Stimulated activated CD8-positive, alpha-beta memory T cell treated with anti-CD3 and anti-CD28 coated beads, Interleukin-4, amount 100 ng/mL, for 1 hour (primary cell): ENCODE results near the gene MAGI2.

Source experiments
- DNase-seq, 2 donors: peaks; one replicate each; pipeline ENCODE4 v3.0.0-alpha.2; 2020; ENCODE audit warnings: low read depth in 2 of 2, low spot score in 1 of 2

MAGI2 gene

GRCh38 chr7:79307376-79307775, 146.1 kb downstream of the MAGI2 start:
- no peak for DNase-seq

- no peak for DNase-seq
Observed at GRCh38 chr7:79304711-79305110, 148.8 kb downstream of the MAGI2 start.

DNA sequence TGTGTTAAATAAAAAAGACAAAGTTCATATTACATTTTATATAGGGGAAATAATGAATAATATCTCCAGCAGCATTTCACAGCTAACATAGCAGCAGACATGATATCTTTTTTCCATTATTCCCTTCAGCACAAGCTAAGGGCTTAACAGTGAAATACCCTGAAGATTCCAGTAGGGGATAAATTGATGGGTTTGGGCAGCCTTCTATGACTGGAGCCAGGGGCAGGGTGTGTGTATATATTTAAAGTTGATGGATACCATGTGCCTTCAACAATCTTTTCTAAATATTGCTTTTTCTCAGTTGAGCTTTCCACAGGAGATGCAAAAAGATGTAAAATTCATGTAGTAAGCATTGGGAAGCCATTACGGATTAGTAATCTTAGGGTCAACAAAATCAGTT, 151.2 kb downstream of the MAGI2 start:
- DNase-seq, result no peak

DNA sequence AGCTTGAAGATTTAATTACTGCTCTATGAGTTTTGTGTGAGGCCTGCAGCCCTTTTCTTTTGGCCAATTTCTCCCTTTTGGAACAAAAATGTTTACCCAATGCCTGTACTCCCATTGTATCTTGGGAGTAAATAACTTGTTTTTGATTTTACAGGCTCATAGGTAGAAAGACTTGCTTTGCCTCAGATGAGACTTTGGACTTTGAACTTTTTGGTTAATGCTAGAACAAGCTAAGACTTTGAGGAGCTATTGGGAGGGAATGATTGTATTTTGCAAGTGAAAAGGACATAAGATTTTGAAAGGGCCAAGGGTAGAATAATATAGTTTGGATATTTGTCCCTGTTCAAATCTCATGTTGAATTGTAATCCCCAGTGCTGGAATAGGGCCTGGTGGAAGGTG, 152.0 kb downstream of the MAGI2 start:
- DNase-seq, result no peak

DNA sequence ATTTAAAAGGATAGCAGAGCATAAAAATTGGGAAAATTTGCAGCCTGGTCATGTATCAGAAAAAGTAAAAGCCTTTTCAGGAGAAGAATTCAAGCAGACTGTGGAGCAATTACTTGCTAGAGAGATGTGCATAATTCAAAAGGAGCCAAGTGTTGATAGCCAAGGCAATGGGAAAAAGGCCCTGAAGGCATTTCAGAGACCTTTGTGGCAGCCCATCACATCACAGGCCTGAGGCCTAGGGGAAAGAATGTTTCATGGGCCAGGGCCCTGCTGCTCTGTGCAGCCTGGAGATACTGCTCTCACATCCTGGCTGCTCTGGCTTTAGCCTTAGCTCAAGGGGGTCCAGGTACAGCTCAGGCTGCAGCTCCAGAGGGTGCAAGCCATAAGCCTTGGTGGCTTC, 152.9 kb downstream of the MAGI2 start:
- no peak for DNase-seq

- no peak for DNase-seq
Observed at GRCh38 chr7:79298145-79298760, 155.2 kb downstream of the MAGI2 start.

DNA sequence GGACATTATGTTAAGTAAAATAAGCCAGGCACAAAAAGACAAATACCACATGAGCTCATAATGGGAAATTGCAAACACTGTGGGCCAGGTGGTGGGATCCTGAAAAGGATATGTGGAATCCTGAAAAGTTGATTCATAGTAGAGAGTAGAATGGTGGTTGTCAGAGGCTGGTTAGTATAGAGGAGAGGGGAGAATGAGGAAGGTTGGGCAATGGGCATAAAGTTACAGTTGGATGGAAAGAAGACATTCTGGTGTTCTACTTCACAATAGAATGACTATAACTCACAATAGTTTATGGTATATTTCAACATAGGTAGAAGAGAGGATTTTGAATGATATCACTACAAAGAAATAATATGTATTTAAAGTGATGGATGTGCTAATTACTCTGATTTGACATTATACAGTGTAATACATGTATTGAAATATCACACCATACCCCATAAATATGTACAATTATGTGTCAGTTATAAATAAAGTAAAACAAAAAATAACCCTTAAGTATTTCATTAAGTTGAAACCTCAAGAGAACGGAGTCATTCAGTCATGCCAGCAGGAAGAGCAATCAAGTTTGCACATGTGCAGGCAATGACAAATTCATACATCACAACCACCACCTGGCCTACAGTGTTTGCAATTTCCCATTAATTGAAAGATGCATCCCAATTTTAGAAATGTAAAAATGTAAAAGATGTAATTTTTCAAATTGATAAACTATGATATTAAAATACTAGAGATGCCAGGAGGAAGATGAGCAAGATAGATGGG, 156.7 kb downstream of the MAGI2 start:
- DNase-seq, result no peak

GRCh38 chr7:79293655-79294142, 159.8 kb downstream of the MAGI2 start:
- DNase-seq, result no peak

- no peak for DNase-seq
Observed at GRCh38 chr7:79292834-79293233, 160.6 kb downstream of the MAGI2 start.

DNA sequence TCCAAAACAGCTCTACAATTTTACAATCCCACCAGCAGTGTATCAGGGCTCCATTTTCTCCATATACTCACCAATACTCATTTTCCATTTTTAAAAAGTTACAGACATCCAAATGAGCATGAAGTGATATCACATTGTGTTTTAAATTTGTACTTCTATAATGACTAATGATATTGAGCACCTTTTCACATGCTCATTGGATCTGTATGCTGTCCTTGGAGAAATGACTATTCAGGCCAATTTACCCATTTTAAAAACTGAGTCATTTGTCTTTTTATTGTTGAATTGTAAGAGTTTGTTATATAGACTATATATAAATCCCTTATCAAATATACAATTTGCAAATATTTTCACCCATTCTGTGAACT, 162.0 kb downstream of the MAGI2 start:
- no peak for DNase-seq

DNA sequence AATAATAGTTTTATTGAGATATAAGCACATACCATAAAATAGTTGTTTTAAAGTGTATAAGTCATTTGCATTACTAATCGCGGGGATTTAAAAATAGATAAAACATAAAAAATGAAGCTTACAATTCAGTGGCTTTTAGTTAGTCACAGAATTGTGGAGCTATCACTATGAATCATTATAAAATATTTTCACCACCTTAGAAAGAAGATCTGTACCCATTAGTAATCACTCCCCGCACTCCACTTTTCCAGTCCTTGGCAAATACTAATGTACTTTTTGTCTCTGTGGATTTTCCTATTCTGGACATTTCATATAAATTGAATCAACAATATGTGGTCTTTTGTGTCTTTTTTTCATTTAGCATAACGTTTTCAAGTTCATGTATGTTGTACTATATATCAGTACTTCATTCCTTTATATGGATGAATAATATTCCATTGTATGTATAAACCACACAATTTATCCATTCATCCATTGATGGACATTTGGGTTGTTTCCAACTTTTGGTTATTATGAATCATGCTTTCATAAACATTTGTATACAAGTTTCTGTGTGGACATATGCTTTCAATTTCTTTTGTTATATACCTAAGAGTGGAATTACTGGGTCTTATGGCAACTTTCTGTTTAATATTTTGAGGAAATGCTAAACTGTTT, 162.5 kb downstream of the MAGI2 start:
- DNase-seq, result no peak

DNA sequence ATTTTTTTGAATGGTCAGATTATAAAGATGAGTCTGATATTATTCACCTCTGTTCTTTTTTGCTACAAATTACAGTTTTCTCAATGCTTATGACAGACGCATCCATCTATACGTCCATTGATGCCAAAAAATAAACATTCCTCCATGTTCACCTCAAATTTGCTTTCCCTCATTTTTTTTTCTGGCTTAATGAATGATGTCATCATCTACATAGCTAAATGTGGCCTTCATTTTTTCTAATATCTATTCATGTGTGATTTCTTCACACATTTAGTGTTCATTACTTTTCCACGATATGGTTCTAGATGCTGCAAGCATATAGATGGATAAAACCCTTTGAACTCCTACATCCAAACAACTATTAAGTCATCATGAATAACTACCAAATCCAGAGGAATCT, 163.1 kb downstream of the MAGI2 start:
- no peak for DNase-seq

DNA sequence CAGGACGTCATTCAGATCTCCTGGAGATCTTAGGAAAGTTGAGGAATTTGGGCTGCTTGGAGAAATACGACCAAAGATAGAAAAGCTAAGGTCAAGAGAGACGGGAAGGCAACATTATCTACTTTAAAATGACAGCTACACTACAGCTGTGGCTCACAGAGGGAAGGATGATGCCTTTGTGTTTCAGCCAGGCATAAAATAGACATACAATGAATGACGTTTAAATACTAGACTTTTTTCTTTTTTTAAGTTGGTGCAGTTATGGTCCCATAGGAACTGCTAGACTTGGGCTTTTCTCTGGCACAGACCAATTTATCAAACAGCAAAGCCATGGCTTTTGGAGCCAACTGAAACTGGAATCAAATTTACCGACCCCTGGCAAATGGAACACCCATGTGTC, 164.8 kb downstream of the MAGI2 start:
- DNase-seq, result no peak

DNA sequence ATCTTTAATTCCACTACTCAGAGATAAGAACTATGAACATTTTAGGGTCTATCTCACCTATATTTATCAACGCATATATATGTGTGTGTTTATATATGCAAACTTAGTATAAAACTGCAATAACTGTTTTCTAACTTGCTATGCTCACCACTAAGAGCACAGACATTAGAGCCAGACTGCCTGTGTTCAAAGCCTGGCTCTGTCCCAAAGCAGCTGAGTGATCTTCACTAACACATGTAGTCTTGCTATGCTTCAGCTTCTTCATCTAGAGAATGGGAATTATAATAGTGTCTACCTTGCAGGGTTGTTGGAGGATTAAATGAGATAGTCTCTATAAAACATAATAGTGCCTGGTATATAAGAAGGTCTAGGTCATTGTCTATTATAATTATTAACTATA, 165.5 kb downstream of the MAGI2 start:
- DNase-seq, result no peak

GRCh38 chr7:79286181-79286580, 167.3 kb downstream of the MAGI2 start:
- no peak for DNase-seq

GRCh38 chr7:79285756-79286155, 167.7 kb downstream of the MAGI2 start:
- no peak for DNase-seq

- no peak for DNase-seq
Observed at GRCh38 chr7:79284211-79284610, 169.3 kb downstream of the MAGI2 start.

- DNase-seq, result no peak
Observed at GRCh38 chr7:79282882-79283602, 170.4 kb downstream of the MAGI2 start.

- no peak for DNase-seq
Observed at GRCh38 chr7:79282070-79282694, 171.3 kb downstream of the MAGI2 start.

DNA sequence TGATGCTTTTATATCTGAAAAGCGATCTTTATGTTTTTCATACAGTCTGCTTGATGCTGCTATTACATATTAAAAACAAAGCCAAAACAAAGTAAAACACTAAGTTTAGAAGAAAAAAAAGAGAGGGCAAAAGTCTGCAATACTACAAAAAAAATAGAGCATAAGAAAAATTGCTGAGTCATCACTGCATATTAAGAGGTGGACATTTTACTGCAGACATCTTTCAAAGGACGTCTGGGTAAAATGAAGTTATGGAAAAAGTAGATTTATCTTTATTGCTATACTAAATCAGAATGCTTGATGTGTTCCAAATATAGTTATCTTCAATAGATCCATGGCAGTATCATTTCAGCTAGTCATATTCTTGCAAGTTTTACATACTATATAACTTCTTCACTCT, 172.0 kb downstream of the MAGI2 start:
- DNase-seq, result no peak

- no peak for DNase-seq
Observed at GRCh38 chr7:79272938-79273337, 180.5 kb downstream of the MAGI2 start.
